Stimulated activated CD4-positive, alpha-beta T cell treated with anti-CD3 and anti-CD28 coated beads, Interleukin-4, amount 100 ng/mL, for 24 hours (primary cell): ENCODE data around the gene XPNPEP2.

ENCODE experiments used
- DNase-seq: peaks from one replicate; pipeline ENCODE4 v3.0.0-alpha.2; 2020

Gene XPNPEP2

GRCh38 chrX:129804806-129805205 lies 66.0 kb downstream of the XPNPEP2 start:
- DNase-seq, result no peak

GRCh38 chrX:129808158-129808828 lies 69.5 kb downstream of the XPNPEP2 start:
- no peak for DNase-seq

GRCh38 chrX:129808829-129809796 lies 70.3 kb downstream of the XPNPEP2 start:
- DNase-seq, result no peak

- DNase-seq, result no peak
Measured at GRCh38 chrX:129813662-129814368, 75.0 kb downstream of the XPNPEP2 start.

GRCh38 chrX:129818123-129818522 lies 79.3 kb downstream of the XPNPEP2 start:
- no peak for DNase-seq
